Spleen (tissue), 11 donors: ENCODE measurements around the gene DDX20. TPM values are rescaled to one million over a fixed set of nuclear protein-coding genes. Genes with fewer than 3 reads are reported as not detected.

ENCODE experiments used
- DNase-seq: peaks from one replicate; pipeline ENCODE4 v3.0.0-alpha.2; 2020
- H3K27ac ChIP-seq, 8 donors: fragments of 200-600 bp; sonication (generic) in 7 of 8; 1 replicate in 4 of 8; 2 replicates in 4 of 8; pipeline versions ENCODE4 v1.5.0 to v1.8.0; 2016 to 2021; ENCODE audit warnings: inconsistent platforms in 4 of 8, mild to moderate bottlenecking in 4 of 8, moderate library complexity in 1 of 8
- H3K27me3 ChIP-seq, 7 donors: fragments of 200-600 bp; sonication (generic) in 6 of 7; replicated peaks in 1 of 7; 1 replicate in 4 of 7; 2 replicates in 3 of 7; pipeline versions ENCODE4 v1.5.0 to v1.8.0; 2016 to 2021; ENCODE audit warnings: inconsistent platforms in 3 of 7, mild to moderate bottlenecking in 1 of 7
- H3K36me3 ChIP-seq, 6 donors: fragments of 200-600 bp; sonication (generic) in 5 of 6; 1 replicate in 4 of 6; 2 replicates in 2 of 6; pipeline versions ENCODE4 v1.5.0 to v1.8.0; 2016 to 2021; ENCODE audit warnings: inconsistent platforms in 2 of 6
- H3K4me1 ChIP-seq, 6 donors: fragments of 200-600 bp; sonication (generic) in 5 of 6; 1 replicate in 3 of 6; 2 replicates in 3 of 6; pipeline versions ENCODE4 v1.5.0 to v1.8.0; 2016 to 2021; ENCODE audit warnings: inconsistent platforms in 3 of 6
- H3K4me3 ChIP-seq, 8 donors: fragments of 200-600 bp; sonication (generic) in 7 of 8; 1 replicate in 4 of 8; 2 replicates in 4 of 8; pipeline versions ENCODE4 v1.5.0 to v1.8.0; 2016 to 2021; ENCODE audit warnings: inconsistent platforms in 4 of 8, mild to moderate bottlenecking in 4 of 8, moderate library complexity in 2 of 8
- H3K9me3 ChIP-seq, 8 donors: fragments of 200-600 bp; sonication (generic) in 7 of 8; 1 replicate in 4 of 8; 2 replicates in 4 of 8; pipeline versions ENCODE4 v1.5.0 to v1.8.0; 2016 to 2021; ENCODE audit warnings: inconsistent platforms in 4 of 8
- POLR2A ChIP-seq, 3 donors: fragments of 450-650 bp; IDR thresholded peaks; one replicate each; pipeline ENCODE4 v1.5.1; 2017; ENCODE audit warnings: antibody characterized with exemption in 3 of 3, mild to moderate bottlenecking in 1 of 3
- POLR2AphosphoS5 ChIP-seq, 3 donors: sonication (generic); formaldehyde crosslinking; IDR thresholded peaks; one replicate each; pipeline ENCODE4 v1.5.1; 2017; ENCODE audit warnings: antibody characterized with exemption in 3 of 3
- WGBS, 5 donors: extraction: QIAGEN DNeasy Blood & Tissue Kit in 3 of 5; methylation state at CpG; one replicate each; pipeline versions ENCODE4 v1.1.5 to v1.1.7; 2013 to 2018; 5-methylcytosine and 5-hydroxymethylcytosine counted together
- intact Hi-C: fragments of 100-400 bp; cut with DNase I; formaldehyde crosslinking; loops from one replicate; pipeline ENCODE4 v1.15.0; 2023; ENCODE audit warnings: low total_unique reads
- polyA plus RNA-seq, 3 donors: library from polyadenylated mRNA; stranded (reverse); fragments of 200-250 nt; gene quantifications; one replicate each; pipeline ENCODE4 v1.2.1, GENCODE V29; 2013
- total RNA-seq, 7 donors: library from RNA; depleted of rRNA in 3 of 7; stranded (reverse); fragments of >200 nt in 3 of 7; fragmentation: NEBNext Ultra II Directional in 4 of 7; extraction: Animal tissue kit (Norgen Biotek cat#: 25700) in 4 of 7; gene quantifications; one replicate each; pipeline versions ENCODE4 v1.1.0 to v1.2.1, GENCODE V29; 2016 to 2021
- TF ChIP-seq, protein P1 (sequence below), 11 experiments: fragments of 200-600 bp in 7 of 11; fragments of 450-650 bp in 4 of 11; sonication (generic) in 4 of 11; IDR thresholded peaks in 8 of 11; conservative IDR thresholded peaks in 3 of 11; 1 replicate in 7 of 11; 2 replicates in 4 of 11; pipeline versions ENCODE4 v1.4.0 to v1.8.0; 2016 to 2021; ENCODE audit warnings: antibody characterized with exemption in 11 of 11, inconsistent platforms in 4 of 11, mild to moderate bottlenecking in 1 of 11
- donor health status: healthy with polysubstance abuse.
- donor health status: DM: no; HTN: no; CAD: no; lungs with moderate emphysema.
- donor health status: DM: no; HTN: no; CAD: no.
- donor health status: Bipolar disorder and iron deficiency.
- donor health status: healthy.
- donor health status: DM: no; HTN: no; CAD: no.
- donor health status: DM: yes; HTN: yes; CAD: no.

The DDX20 gene
- total and polyA plus RNA-seq, 10 donors: 7.6 to 40.3 (median 13.3) TPM

DNA sequence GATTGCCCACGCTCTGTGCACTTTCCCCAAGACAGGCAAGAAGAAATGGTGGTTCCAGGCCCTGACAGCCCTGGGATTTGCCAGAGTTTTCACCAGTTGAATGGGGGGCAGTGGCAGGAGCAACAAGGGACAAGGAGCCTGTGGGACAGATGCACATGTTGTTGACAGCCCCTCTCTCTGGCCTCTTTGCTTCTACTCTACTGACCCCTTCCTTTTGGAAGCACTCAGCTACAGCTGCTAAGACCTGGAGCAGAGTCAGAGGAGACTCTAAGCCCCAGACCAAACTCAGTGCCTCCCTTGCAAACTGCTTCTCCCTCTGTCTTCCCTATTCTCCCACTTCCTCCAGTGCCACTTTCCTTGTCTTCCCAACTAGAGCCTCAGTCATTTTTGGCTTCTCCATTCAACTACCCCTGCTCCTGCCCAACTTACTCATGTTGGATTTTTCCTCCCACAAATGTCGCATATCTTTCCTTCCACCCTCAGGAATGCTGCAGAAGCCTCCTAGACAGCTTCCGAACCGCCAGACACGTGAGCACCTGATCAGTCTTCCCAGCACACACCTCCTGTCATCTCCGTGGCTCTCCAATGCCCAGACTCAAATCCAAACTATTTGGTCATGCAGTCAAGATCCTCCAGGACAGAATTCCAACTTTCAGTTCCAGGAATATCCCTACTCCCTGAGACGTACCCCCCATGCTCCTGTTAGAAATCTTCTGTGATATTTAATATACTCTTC lies 25.6 kb upstream of the DDX20 start:
- peaks cover 5 to 46% (median 31%) of the 10 kb centered on the region in 6 donors for H3K4me1 ChIP-seq
- H3K27ac ChIP-seq: peak overlapping the region in 2 of 8 donors; percentile 18 to 32
- intact Hi-C loops: no loop called here
- H3K27me3 ChIP-seq: no peaks in the 10 kb centered on the region
- H3K36me3 ChIP-seq: peaks cover 0 to 21% (median 3%) of the 10 kb centered on the region in 6 donors
- H3K4me3 ChIP-seq: no peak overlapping the region
- WGBS, 5 donors: 74 to 93% (median 84%) methylated on average over 6 to 7 of the region's 7 CpGs
- no peak for DNase-seq
- TF ChIP-seq, protein P1, sequence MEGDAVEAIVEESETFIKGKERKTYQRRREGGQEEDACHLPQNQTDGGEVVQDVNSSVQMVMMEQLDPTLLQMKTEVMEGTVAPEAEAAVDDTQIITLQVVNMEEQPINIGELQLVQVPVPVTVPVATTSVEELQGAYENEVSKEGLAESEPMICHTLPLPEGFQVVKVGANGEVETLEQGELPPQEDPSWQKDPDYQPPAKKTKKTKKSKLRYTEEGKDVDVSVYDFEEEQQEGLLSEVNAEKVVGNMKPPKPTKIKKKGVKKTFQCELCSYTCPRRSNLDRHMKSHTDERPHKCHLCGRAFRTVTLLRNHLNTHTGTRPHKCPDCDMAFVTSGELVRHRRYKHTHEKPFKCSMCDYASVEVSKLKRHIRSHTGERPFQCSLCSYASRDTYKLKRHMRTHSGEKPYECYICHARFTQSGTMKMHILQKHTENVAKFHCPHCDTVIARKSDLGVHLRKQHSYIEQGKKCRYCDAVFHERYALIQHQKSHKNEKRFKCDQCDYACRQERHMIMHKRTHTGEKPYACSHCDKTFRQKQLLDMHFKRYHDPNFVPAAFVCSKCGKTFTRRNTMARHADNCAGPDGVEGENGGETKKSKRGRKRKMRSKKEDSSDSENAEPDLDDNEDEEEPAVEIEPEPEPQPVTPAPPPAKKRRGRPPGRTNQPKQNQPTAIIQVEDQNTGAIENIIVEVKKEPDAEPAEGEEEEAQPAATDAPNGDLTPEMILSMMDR (IDR thresholded peaks at IDR 0.05 in 8 of 11, conservative IDR thresholded peaks at IDR 0.05 in 3 of 11): no peak
- no peak for TF ChIP-seq POLR2AphosphoS5 (IDR thresholded peaks at IDR 0.05)
- no peak for TF ChIP-seq POLR2A (IDR thresholded peaks at IDR 0.05)
- no peaks in the 10 kb centered on the region for H3K9me3 ChIP-seq

DNA sequence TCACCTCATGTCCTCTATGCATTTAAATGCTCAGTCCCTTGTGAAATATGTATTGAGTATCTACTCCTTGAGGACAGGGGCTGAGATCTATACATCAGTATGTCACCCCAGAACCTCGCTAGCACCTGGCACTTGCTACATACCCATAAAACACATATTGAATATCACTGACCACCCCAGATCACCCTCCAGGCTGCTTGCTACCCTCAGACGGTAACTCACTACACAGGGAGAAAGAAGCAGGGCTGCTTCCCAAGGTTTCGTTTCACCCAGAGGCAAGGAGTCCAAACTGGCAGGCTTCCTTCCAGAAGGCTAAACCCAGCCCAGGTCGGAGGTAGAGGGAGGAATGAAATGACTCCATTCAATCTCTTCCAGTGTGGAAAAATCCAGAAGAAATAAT lies 25.0 kb upstream of the DDX20 start:
- DNase-seq: no peak
- TF ChIP-seq, protein P1 (IDR thresholded peaks at IDR 0.05 in 8 of 11, conservative IDR thresholded peaks at IDR 0.05 in 3 of 11): no peak
- TF ChIP-seq POLR2AphosphoS5 (IDR thresholded peaks at IDR 0.05): no peak
- no peak for TF ChIP-seq POLR2A (IDR thresholded peaks at IDR 0.05)
- H3K36me3 ChIP-seq: peaks cover 0 to 21% (median 3%) of the 10 kb centered on the region in 6 donors
- H3K27ac ChIP-seq: no peak overlapping the region
- no peaks in the 10 kb centered on the region for H3K9me3 ChIP-seq
- H3K4me3 ChIP-seq: no peak overlapping the region
- peaks cover 5 to 51% (median 34%) of the 10 kb centered on the region in 6 donors for H3K4me1 ChIP-seq
- 85 to 97% (median 90%) methylated on average over 4 of the region's 4 CpGs for WGBS, 5 donors
- H3K27me3 ChIP-seq: no peaks in the 10 kb centered on the region
- intact Hi-C loops: no loop called here

DNA sequence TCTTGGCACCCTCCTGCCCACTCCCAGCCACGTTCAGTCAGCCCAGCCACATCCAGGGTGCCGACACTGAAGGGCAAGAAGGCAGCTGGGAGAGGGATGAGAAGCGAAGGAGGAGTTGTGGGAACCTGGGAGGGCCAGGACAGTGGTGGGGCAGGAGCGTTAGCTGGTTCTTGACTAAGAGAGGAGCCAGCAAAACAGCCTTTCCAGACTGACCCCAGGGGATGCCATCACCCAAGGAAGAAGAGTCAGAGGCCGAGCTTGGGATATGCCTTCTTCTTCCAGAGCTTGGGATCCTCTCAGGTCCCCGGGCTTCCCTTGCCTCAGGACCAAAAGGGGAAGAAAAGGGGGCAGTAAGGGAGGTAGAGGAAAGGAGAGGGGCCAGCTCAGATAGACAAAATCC lies 23.7 kb upstream of the DDX20 start:
- intact Hi-C loops: no loop called here
- no peak overlapping the region for H3K4me3 ChIP-seq
- WGBS, 5 donors: 71 to 79% (median 78%) methylated on average over 6 of the region's 6 CpGs
- TF ChIP-seq POLR2AphosphoS5 (IDR thresholded peaks at IDR 0.05): no peak
- peaks cover 0 to 11% (median 3%) of the 10 kb centered on the region in 6 donors for H3K36me3 ChIP-seq
- peaks cover 0 to 7% (median 0%) of the 10 kb centered on the region in 7 donors for H3K27me3 ChIP-seq
- H3K27ac ChIP-seq: peak overlapping the region in 1 of 8 donors; percentile 98
- no peaks in the 10 kb centered on the region for H3K9me3 ChIP-seq
- H3K4me1 ChIP-seq: peaks cover 5 to 63% (median 40%) of the 10 kb centered on the region in 6 donors
- no peak for DNase-seq

DNA sequence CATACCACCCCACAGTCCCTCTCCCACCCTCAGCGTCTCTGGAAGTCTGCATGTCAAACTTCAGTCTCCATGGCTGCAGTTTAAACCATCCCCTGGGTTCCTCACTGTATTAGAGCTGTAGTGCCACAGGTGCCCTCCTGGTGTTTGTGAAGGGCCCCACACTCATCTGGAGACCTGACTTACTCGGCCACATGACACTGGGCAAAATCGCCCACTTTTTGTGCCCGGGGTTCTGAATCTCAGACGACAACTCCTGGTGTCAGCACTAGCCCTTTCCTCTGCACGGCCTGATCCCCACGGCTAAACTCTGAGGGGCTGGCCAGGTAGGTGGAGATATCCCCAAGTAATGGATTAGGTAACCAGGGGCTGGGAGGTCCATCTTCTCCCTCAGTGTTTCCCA lies 23.0 kb upstream of the DDX20 start:
- H3K4me1 ChIP-seq: peaks cover 8 to 71% (median 48%) of the 10 kb centered on the region in 6 donors
- H3K36me3 ChIP-seq: peaks cover 0 to 3% (median 0%) of the 10 kb centered on the region in 6 donors
- H3K27ac ChIP-seq: peak overlapping the region in 7 of 8 donors; percentile 73 to 98 (median 85)
- intact Hi-C loops: no loop called here
- no peak for TF ChIP-seq POLR2A (IDR thresholded peaks at IDR 0.05)
- TF ChIP-seq, protein P1 (IDR thresholded peaks at IDR 0.05 in 8 of 11, conservative IDR thresholded peaks at IDR 0.05 in 3 of 11): no peak
- no peak for TF ChIP-seq POLR2AphosphoS5 (IDR thresholded peaks at IDR 0.05)
- no peak for DNase-seq
- H3K9me3 ChIP-seq: no peaks in the 10 kb centered on the region
- H3K27me3 ChIP-seq: peaks cover 0 to 13% (median 0%) of the 10 kb centered on the region in 7 donors
- H3K4me3 ChIP-seq: peak overlapping the region in 1 of 8 donors; percentile 49
- 91 to 95% (median 94%) methylated on average over 7 of the region's 7 CpGs for WGBS, 5 donors
